Activated T-helper 1 cell treated with anti-CD3 and anti-CD28 coated beads, Interleukin-2, amount 50 U/mL, for 16 hours (primary cell): ENCODE results near the gene HOXD3.

Source experiments
- DNase-seq, 2 donors: peaks; one replicate each; pipeline ENCODE4 v3.0.0-alpha.2; 2020; ENCODE audit warnings: low read depth in 1 of 2, low spot score in 1 of 2

Gene HOXD3

DNA sequence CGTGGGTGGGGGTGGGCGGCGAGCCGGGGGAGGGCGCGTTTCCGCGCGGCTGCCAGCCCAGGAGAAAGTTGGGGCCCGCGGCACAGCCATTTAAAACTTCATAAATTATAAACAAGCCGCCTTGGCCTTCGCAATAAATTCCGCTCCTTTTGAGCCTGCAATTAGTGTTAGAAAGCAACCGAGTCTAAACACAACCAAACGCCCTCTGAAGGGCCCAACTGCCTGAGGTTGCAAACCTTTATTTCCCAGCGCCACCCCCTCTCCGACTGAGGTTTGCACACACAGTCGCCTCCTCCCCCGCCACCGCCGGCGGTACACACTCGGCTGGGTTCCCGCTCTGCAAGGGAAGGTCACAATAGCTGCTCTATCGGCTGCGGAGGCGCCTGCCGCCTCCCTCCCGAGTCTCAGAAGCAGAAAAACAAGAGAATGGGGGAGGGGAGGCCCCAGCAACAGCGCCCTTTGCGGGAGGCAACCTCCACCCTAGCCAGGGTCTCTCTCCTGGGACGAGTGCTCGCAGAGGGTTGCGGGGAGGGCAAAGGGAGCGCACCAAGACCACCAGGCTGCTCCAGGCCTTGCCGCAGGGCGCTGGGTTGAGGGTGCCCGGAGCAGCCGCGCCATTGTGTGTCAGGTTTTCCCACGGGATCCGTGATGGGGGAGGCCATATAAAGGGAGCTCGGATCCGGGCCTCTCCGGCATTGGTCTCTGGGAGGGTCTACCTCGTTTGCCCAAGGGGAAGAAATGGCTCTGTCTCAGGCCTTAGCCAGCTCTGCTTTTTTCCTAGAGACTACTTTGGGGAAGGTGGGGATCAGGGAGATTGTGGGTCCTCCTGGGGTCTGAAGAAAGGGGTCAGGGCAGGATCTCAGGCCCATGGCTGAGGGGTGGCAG lies 18.0 kb downstream of the HOXD3 start:
- DNase-seq: no peak

GRCh38 chr2:176175709-176176607 lies 18.9 kb downstream of the HOXD3 start:
- no peak for DNase-seq

- no peak for DNase-seq
These were observed 20.5 kb downstream of the HOXD3 start for GRCh38 chr2:176177580-176178037.

- no peak for DNase-seq
These were observed 21.1 kb downstream of the HOXD3 start for GRCh38 chr2:176178038-176178756.

- no peak for DNase-seq
These were observed 21.7 kb downstream of the HOXD3 start for GRCh38 chr2:176178757-176179295.

GRCh38 chr2:176181551-176181950 lies 24.4 kb downstream of the HOXD3 start:
- no peak for DNase-seq

- DNase-seq: no peak
These were observed 25.6 kb downstream of the HOXD3 start for GRCh38 chr2:176182671-176183070.

DNA sequence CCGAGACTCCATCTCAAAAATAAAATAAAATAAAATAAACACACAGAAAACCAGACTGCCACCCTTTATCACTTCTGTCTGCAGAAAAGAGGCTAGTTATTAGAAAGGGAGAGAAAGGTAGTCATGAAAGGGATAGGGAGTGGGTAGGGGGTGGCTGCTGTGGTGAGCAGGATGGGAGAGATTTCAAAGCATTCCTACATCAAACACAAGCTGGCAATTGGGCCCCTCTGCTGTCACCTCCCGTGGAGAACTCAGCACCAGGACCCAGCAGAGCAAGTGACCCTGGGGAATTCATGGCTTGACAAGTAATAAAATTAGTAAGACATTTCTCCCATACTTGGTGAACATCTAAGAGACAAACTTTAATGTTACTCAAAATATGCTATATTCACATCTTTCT lies 27.6 kb downstream of the HOXD3 start:
- DNase-seq: no peak

GRCh38 chr2:176186024-176186423 lies 28.9 kb downstream of the HOXD3 start:
- no peak for DNase-seq

DNA sequence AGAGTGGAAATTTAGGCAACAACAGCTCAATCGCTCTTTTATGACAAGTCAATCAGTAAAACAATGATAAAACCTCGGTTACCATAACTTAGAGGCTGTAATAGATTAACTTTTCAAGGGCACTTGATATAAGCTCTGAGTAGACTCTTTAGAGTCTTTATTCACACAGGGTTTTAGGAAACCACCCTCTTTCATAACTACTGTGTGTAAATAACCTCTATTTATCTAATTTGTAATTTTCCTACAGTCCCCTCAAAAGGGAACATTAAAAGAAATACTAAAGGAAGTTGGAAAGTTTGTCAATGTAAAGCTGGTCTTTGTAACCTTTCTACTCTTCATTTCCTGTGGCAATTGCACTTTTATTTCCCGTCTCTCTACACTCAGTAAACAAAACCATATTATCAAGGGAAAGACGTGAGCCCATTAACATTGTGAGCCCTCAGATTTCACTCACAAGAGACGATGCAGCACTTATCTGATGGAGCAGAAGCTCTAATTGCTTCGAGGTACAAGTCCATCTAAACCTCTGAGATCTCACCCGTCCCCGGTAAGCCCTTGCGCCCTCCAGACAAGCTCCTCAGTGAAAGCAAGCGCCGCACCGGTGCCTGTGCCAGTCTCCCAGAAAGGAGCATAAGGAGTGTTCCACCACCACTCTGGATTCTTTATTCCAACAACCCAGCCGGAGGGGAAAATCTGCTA lies 30.2 kb downstream of the HOXD3 start:
- no peak for DNase-seq

DNA sequence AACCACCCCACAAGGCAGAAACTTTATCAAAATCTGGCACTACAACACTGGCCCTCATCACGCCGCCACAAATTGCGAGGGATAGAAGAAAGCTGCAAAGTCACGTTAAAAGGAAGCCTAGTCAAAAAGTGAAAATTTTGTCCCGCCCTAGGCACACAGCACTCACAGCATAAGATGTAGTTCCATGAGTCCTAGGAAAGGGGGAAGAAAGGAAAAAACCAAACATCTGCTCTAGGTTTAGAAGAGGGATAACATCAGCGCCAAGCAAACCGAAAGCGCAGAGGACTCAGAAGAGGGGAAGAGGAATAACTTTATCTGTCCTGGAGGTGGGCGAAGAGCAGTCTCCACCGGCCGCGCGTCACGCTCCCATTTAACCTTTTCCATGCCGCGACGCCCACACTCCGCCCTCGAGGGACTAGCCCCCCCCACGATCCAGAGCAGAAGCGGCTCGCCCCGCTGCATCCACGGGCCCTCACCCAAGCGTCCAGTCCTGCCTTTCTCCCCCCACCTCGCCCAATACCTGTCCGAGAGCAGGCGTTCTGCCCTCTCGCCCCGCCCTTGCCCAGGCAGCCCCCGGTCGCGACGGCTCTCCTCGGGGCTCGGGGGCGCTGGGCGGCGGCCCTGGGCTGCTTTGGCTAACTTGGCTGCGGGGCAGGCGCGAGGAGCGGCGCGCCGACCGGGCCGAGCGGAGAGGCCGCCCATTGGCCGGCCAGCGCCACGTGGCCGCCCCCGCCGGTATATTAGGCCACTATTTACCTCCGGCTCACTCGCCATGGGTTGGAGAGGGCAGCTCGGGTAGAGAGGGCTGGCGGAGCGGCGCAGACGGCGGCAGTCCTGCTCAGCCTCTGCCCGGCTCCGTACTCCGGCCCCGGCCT lies 31.0 kb downstream of the HOXD3 start, which contains the start of gene HOXD1:
HOXD1 (plus strand) TSS at position 770 of the 875 bp plus-strand sequence. CDS start 134 bp downstream, outside the sequence.
- DNase-seq: no peak

GRCh38 chr2:176188774-176189680 lies 31.9 kb downstream of the HOXD3 start:
- DNase-seq: no peak

- no peak for DNase-seq
These were observed 32.9 kb downstream of the HOXD3 start for GRCh38 chr2:176189681-176190641.

GRCh38 chr2:176192351-176192750 lies 35.2 kb downstream of the HOXD3 start:
- no peak for DNase-seq

DNA sequence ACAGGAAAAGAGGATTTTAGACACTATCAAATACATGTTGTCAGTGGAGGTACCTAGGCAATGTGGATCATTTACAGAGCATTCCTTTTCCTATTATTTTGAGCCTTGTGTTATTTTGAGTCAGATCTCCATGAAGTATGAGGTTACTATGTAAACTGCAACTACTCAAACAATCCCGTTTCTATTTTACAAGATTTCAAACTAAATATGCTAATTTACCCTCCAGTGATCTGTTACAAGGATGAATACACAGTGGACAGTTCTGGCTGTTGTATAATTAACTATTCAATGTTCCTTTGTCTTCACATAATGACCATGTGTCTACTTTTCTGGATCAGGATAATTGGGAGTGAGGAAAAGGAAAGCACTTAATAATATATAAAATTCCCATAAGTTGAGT lies 35.9 kb downstream of the HOXD3 start:
- no peak for DNase-seq

DNA sequence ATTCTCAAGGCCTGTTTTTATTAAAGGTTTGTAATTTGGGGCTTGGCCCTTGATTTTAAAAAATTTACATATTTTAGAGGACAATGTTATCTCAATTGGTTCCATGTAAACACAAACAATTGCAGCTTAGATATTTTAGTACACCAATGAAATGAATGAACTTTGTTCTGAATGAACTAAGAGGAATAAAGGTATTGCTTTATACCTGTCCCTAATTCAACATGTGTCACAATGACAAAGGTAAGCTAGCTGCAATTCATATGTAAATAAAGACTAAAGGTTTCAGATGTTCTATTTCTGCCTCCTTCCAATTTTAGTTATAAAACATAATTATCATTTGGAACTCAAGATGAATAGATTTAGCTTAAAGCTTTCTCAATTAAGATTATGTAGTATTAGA lies 42.8 kb downstream of the HOXD3 start:
- no peak for DNase-seq

DNA sequence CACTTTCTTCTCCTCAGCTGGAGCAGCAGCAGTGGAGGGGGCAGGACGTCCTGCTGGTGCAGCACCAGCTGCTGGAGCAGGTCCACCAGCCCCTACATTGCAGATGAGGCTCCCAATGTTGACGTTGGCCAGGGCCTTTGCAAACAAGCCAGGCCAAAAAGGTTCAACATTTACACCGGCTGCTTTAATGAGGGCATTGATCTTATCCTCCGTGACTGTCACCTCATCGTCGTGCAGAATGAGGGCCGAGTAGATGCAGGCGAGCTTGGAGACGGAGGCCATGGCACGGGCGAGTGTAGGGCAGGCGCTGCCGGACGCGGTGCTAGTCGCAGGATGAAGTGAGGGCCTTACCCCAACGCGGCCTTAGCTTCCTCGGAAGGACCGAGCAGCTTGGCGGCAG lies 43.9 kb downstream of the HOXD3 start:
- no peak for DNase-seq
